ENCODE results near the gene GCK. TPM values are rescaled to one million over a fixed set of nuclear protein-coding genes. Genes with fewer than 3 reads are reported as not detected.

Gene GCK
- total and polyA plus RNA-seq, 4 donors = 0.09 to 12.7 (median 0.44) TPM

- no peak for DNase-seq (ENCODE audit: low spot score)
- 98% methylated on average over 12 of the region's 12 CpGs for WGBS
- H3K4me1 ChIP-seq (ENCODE audit: control insufficient read depth in 4 of 4, insufficient read depth in 4 of 4, low read length in 3 of 4) = peaks cover 8 to 24% (median 16%) of the 10 kb centered on the region in 4 donors
These were observed 67.3 kb downstream of the GCK start for GRCh38 chr7:44121761-44122420.

GRCh38 chr7:44120395-44120794 is 68.8 kb downstream of the GCK start:
- H3K27me3 ChIP-seq (ENCODE audit: control insufficient read depth in 4 of 4, insufficient read depth in 4 of 4, low read length in 3 of 4) = no peaks in the 10 kb centered on the region
- no peak for DNase-seq (ENCODE audit: low spot score)
- H3K36me3 ChIP-seq (ENCODE audit: control insufficient read depth in 4 of 4, insufficient read depth in 3 of 4, low read depth in 1 of 4, low read length in 3 of 4) = peaks cover 5 to 40% (median 19%) of the 10 kb centered on the region in 4 donors
- no peaks in the 10 kb centered on the region for H3K9me3 ChIP-seq (ENCODE audit: control insufficient read depth in 4 of 4, low read length in 3 of 4)
- H3K9ac ChIP-seq (ENCODE audit: low read depth in 1 of 2, low read length in 2 of 2) = no peak overlapping the region
- H3K4me3 ChIP-seq (ENCODE audit: low read depth in 1 of 3, low read length in 3 of 3) = no peak overlapping the region
- WGBS = 95% methylated on average over 6 of the region's 6 CpGs
- no peak for TF ChIP-seq GABPA (IDR thresholded peaks at IDR 0.05 in 1 of 2, conservative IDR thresholded peaks at IDR 0.05 in 1 of 2)
- no peak for TF ChIP-seq HNF4G (IDR thresholded peaks at IDR 0.05)
- no peak for TF ChIP-seq ATF3 (IDR thresholded peaks at IDR 0.05)
- no peak for TF ChIP-seq RXRA (IDR thresholded peaks at IDR 0.05)
- TF ChIP-seq HNF4A (conservative IDR thresholded peaks at IDR 0.05) = no peak
- no peak for TF ChIP-seq RAD21 (IDR thresholded peaks at IDR 0.05)
- no peak for TF ChIP-seq FOXA2 (IDR thresholded peaks at IDR 0.05)
- TF ChIP-seq NR2F2 (IDR thresholded peaks at IDR 0.05) = no peak
- peaks cover 8 to 24% (median 14%) of the 10 kb centered on the region in 4 donors for H3K4me1 ChIP-seq (ENCODE audit: control insufficient read depth in 4 of 4, insufficient read depth in 4 of 4, low read length in 3 of 4)
- H3K27ac ChIP-seq (ENCODE audit: low read depth in 1 of 2, low read length in 2 of 2) = no peak overlapping the region

More at GRCh38 chr7:44121761-44122420, 67.3 kb downstream of the GCK start:
- no peak for TF ChIP-seq MAX (IDR thresholded peaks at IDR 0.05)
- TF ChIP-seq ATF3 (IDR thresholded peaks at IDR 0.05) = no peak
- no peak for TF ChIP-seq YY1 (IDR thresholded peaks at IDR 0.05)
- TF ChIP-seq FOXA1 (IDR thresholded peaks at IDR 0.05) = no peak
- no peak for TF ChIP-seq HNF4A (conservative IDR thresholded peaks at IDR 0.05)
- TF ChIP-seq FOXA2 (IDR thresholded peaks at IDR 0.05) = no peak
- TF ChIP-seq, protein P1, sequence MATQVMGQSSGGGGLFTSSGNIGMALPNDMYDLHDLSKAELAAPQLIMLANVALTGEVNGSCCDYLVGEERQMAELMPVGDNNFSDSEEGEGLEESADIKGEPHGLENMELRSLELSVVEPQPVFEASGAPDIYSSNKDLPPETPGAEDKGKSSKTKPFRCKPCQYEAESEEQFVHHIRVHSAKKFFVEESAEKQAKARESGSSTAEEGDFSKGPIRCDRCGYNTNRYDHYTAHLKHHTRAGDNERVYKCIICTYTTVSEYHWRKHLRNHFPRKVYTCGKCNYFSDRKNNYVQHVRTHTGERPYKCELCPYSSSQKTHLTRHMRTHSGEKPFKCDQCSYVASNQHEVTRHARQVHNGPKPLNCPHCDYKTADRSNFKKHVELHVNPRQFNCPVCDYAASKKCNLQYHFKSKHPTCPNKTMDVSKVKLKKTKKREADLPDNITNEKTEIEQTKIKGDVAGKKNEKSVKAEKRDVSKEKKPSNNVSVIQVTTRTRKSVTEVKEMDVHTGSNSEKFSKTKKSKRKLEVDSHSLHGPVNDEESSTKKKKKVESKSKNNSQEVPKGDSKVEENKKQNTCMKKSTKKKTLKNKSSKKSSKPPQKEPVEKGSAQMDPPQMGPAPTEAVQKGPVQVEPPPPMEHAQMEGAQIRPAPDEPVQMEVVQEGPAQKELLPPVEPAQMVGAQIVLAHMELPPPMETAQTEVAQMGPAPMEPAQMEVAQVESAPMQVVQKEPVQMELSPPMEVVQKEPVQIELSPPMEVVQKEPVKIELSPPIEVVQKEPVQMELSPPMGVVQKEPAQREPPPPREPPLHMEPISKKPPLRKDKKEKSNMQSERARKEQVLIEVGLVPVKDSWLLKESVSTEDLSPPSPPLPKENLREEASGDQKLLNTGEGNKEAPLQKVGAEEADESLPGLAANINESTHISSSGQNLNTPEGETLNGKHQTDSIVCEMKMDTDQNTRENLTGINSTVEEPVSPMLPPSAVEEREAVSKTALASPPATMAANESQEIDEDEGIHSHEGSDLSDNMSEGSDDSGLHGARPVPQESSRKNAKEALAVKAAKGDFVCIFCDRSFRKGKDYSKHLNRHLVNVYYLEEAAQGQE (IDR thresholded peaks at IDR 0.05) = no peak
- TF ChIP-seq CTCF (IDR thresholded peaks at IDR 0.05; ENCODE audit: low read depth, low read length, missing input control) = no peak
- Histone ChIP-seq H3K27me3 (ENCODE audit: control insufficient read depth in 4 of 4, insufficient read depth in 4 of 4, low read length in 3 of 4) (no peaks in the 10 kb centered on the region), H3K9ac (ENCODE audit: low read depth in 1 of 2, low read length in 2 of 2) (no peak overlapping the region), H3K36me3 (ENCODE audit: control insufficient read depth in 4 of 4, insufficient read depth in 3 of 4, low read depth in 1 of 4, low read length in 3 of 4) (peaks cover 0 to 25% (median 13%) of the 10 kb centered on the region in 4 donors), H3K4me3 (ENCODE audit: low read depth in 1 of 3, low read length in 3 of 3) (no peak overlapping the region), H3K27ac (ENCODE audit: low read depth in 1 of 2, low read length in 2 of 2) (no peak overlapping the region), H3K9me3 (ENCODE audit: control insufficient read depth in 4 of 4, low read length in 3 of 4) (no peaks in the 10 kb centered on the region)
